Dendritic cell treated with granulocyte-macrophage colony-stimulating factor and Interleukin-4, amounts not matched to agents 40 ng/mL and 50 ng/mL, for 4 days (primary cell): ENCODE results near the gene ARHGAP23.

Experiments
- H3K27ac Mint-ChIP-seq: one replicate; pipeline ENCODE4 v1.8.0; 2022; ENCODE audit warnings: mild to moderate bottlenecking, mixed read lengths
- H3K27me3 Mint-ChIP-seq: one replicate; pipeline ENCODE4 v1.8.0; 2022; ENCODE audit warnings: mild to moderate bottlenecking, mixed read lengths
- H3K36me3 Mint-ChIP-seq: one replicate; pipeline ENCODE4 v1.8.0; 2022; ENCODE audit warnings: low read depth, mixed read lengths
- H3K4me1 Mint-ChIP-seq: one replicate; pipeline ENCODE4 v1.8.0; 2022; ENCODE audit warnings: low read depth, mixed read lengths
- H3K4me3 Mint-ChIP-seq: one replicate; pipeline ENCODE4 v1.8.0; 2022; ENCODE audit warnings: mild to moderate bottlenecking, moderate library complexity, mixed read lengths
- H3K9me3 Mint-ChIP-seq: one replicate; pipeline ENCODE4 v1.8.0; 2022; ENCODE audit warnings: mixed read lengths
- intact Hi-C: fragments of 100-400 bp; cut with micrococcal nuclease; formaldehyde crosslinking; loops from one replicate; pipeline ENCODE4 v1.15.0; 2022

Gene ARHGAP23

DNA sequence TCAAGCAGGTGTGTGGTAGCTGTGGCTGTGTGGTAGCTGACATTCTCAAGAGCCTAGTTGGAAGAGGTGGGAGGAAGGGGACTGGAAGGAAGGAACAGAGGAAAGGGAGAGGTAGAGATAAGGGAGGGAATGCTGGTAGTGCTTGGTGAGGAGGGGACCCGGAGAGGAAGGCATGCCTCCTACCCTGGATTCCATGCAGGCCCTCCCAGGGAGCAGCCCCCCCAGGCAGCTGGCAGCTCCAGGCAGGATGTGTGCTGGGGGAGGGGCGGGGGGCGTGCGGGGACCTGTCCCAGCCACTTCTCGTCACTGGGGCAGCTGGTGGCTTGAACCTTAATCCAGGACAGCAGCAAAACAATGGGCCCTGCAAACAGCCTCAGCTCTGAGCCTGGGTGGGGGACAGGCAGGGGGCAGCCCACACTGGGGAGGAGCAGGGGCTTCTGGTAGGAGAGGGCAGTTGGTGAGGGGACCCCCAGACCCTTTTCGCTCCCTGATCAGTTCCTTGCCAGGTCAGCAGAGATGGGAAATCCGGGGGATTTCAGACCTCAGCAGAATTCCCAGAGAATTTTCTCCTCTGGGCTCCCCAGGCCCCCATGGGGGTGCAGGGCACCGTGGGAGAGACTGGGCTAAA, 27.1 kb downstream of the ARHGAP23 start:
- Mint-ChIP-seq H3K9me3 (no peaks in the 10 kb centered on the region), H3K4me1 (peaks cover 19% of the 10 kb centered on the region), H3K27ac (no peak overlapping the region), H3K36me3 (no peaks in the 10 kb centered on the region), H3K4me3 (no peak overlapping the region), H3K27me3 (peaks cover 46% of the 10 kb centered on the region)
- intact Hi-C loops: no loop called here

DNA sequence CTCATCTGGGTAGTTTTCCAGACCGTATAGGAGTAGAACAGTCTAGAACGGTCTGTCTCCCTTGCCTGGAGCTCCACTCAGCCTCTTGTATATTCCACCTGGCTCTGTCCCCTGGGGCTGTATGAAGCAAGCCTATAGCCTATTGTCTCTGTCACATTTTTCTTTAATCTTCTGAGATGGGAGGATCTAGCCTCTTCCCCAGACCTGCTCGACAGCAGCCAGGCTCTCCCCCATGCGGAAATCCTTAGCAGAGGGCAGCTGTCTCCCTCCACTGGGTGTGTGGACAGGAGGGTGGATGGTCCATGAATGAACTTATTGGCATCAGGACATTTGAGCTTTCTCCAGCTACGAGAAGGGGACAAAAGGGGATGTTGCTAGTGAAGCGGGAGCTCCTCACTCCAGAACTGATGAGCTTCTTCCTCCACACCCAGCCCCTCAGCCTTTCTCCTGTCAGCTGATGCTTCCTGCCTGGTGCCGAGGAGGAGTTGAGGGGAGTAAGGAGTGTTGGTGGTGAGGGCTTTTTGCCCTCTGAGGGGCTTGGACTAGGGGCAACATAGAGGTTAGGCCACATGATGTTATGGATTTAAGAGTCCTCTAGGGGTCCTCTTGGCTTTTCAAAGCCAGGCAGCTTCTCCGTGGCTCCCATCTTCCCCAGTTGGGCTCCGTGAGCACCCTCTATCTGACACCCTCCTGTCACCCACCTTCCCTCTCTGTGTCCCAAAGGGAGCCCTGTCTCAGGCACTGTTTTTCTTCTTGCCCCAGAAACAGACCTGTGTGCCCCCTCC, 28.0 kb downstream of the ARHGAP23 start:
- Mint-ChIP-seq H3K27ac (no peak overlapping the region), H3K4me1 (peaks cover 19% of the 10 kb centered on the region), H3K4me3 (no peak overlapping the region), H3K27me3 (peaks cover 38% of the 10 kb centered on the region), H3K9me3 (no peaks in the 10 kb centered on the region), H3K36me3 (no peaks in the 10 kb centered on the region)
- intact Hi-C loops: no loop called here

DNA sequence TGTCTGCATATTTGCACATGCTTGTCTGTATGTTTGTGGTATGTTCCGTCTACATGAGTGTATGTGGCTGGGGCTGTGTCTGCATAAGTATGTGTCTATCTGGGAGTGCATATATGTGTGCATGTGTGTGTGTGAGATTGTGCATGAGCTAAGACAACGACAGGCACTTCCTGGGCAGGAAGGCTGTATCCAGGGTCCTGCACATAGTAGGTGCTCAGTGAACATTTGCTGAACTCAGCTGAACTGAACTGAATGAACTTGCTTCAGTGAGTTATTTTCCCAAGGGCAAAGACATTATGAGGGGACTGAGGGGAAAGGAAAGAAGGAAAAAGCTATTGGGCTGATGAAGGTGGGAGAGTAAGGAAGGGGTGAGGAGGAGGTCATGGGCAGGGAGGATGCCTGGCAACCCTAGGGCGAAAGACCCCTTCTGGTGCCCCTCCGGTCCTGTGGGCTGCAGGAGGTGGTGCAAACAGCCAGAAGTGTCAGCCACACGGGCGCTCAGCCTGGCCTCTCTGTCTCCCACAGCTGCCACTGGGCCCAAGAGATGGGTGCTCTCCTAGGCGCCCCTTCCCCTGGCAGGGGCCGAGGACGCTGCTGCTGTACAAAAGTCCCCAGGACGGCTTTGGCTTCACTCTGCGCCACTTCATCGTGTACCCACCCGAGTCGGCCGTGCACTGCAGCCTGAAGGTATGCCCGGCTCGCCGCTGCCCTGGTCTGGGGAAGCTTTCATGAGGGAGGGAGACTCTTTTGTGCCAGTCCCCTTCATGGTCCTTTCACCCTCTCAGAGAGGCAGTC, 29.5 kb downstream of the ARHGAP23 start:
- Mint-ChIP-seq H3K9me3 (no peaks in the 10 kb centered on the region), H3K36me3 (no peaks in the 10 kb centered on the region), H3K27me3 (peaks cover 23% of the 10 kb centered on the region), H3K27ac (no peak overlapping the region), H3K4me3 (no peak overlapping the region), H3K4me1 (peaks cover 8% of the 10 kb centered on the region)
- intact Hi-C loops: no loop called here

DNA sequence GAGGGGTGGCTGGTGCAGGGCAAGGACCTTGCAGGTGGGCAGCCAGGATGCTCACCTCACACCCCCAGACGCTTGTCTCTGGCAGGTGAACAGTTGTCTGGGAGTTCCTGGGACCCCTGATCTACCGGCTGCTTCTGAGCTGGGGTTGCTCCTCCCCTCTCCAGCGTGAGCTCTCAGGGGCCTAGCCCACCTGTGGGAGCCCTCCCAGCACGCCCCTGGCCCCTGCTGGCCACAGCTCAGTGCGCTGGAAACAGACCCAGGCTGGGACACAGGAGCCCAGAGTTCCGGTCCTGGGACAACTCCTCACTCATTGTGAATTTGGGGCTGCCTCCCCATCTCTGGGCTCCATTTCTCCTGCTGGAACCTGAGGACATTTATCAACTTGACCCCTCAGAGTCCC, 30.3 kb downstream of the ARHGAP23 start:
- H3K4me1 Mint-ChIP-seq: peaks cover under 1% of the 10 kb centered on the region
- no peaks in the 10 kb centered on the region for H3K9me3 Mint-ChIP-seq
- peaks cover 16% of the 10 kb centered on the region for H3K27me3 Mint-ChIP-seq
- no peaks in the 10 kb centered on the region for H3K36me3 Mint-ChIP-seq
- H3K4me3 Mint-ChIP-seq: no peak overlapping the region
- intact Hi-C loops: no loop called here
- no peak overlapping the region for H3K27ac Mint-ChIP-seq

DNA sequence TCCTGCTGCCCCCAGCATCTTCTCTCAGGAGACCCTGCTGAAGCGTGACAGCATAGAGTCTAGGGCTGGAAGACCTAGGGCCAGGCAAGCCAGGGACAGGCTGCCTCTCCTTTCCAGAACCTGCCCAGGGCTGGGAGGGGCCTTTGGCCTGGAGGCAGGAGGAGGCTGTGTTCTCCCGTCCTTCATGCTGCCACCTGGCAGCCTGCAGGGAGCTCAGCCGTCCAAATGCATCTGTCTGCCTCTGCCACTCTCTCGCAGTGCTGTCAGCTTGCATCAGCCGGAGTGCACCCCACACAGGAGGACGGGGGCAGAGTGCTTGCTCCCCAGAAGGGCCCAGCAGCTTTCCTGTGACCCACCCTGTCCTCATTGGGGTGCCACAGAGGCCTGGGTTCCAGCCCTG, 31.3 kb downstream of the ARHGAP23 start:
- H3K9me3 Mint-ChIP-seq: no peaks in the 10 kb centered on the region
- H3K27ac Mint-ChIP-seq: no peak overlapping the region
- intact Hi-C loops: no loop called here
- peaks cover 10% of the 10 kb centered on the region for H3K27me3 Mint-ChIP-seq
- no peaks in the 10 kb centered on the region for H3K4me1 Mint-ChIP-seq
- no peaks in the 10 kb centered on the region for H3K36me3 Mint-ChIP-seq
- no peak overlapping the region for H3K4me3 Mint-ChIP-seq

DNA sequence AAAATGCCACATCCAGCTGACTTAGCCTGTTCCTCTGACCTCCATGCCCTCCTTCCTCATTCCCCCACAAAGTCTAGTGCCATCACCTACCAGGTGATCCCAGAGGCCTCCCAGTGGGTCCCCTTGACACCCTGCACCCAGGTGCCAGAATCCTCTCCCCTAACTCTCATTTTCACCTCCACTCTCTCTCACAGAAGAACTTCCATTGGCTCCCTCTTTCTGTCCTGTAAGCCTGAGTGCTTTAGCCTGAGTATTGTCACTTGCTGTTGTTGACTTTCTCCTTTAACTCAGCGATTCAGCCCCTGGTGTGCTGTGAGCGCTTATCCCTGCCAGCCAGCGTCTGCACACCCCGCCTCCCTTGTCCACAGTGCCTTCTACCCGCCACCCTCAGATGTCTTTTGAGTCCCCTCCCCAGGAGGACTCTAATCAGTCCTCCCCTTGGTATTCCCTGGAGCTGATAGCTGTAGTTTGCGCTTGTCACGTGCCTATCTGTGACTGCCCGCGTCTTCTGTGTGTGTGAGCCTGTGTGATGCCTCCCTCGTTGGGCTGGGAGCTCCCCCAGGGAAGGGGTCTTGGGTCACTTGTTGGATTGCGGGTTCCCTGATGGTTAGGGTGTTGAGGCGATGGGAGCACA, 31.9 kb downstream of the ARHGAP23 start:
- Mint-ChIP-seq H3K9me3 (no peaks in the 10 kb centered on the region), H3K27ac (no peak overlapping the region), H3K4me1 (no peaks in the 10 kb centered on the region), H3K27me3 (peaks cover 4% of the 10 kb centered on the region), H3K4me3 (no peak overlapping the region), H3K36me3 (no peaks in the 10 kb centered on the region)
- intact Hi-C loops: no loop called here

DNA sequence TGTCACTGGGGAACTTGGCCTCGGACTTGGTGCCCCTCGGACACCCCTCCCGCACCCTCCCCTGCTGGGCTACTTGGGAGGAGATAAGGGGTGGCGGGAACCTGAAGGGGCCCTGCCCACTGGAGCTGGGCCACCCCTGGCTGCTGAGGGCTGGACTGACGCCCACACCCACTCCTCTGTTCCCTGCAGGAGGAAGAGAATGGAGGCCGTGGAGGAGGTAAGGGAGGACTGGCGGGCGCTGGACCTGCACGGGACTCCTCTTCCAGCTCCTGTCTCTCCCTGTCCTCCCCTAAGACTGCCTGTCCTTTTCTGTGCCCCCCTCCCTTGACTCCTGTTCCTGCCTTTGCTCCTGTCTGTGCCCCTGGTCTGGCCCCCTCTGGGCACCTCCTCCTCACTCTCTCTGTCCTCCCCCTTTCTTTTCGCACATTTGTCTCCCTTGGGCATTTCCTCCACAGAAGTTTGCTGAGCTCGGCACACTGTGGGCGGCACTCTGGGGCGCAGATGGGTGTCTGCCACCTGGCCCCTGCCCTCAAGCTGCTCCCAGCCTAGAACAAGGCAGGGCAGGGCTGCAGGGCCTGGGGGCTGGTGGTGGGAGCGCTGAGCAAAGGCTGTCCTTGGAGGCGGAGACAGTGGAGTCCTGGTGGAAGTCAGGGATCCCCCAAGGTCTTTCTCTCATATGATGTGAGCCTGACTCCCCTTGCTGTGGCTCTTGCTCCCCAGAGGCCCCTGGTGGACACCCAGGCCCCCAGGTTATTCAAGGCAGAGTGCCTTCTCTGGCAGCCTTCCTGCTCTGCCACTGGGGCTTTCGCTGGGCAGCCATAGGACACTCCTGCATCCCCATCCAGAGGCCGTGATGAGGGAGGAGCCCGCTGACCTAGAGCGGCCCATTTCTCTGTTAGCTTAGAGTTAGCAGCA, 32.7 kb downstream of the ARHGAP23 start:
- Mint-ChIP-seq H3K36me3 (no peaks in the 10 kb centered on the region), H3K4me3 (no peak overlapping the region), H3K4me1 (no peaks in the 10 kb centered on the region), H3K9me3 (no peaks in the 10 kb centered on the region), H3K27ac (no peak overlapping the region), H3K27me3 (peaks cover 2% of the 10 kb centered on the region)
- intact Hi-C loops: no loop called here

DNA sequence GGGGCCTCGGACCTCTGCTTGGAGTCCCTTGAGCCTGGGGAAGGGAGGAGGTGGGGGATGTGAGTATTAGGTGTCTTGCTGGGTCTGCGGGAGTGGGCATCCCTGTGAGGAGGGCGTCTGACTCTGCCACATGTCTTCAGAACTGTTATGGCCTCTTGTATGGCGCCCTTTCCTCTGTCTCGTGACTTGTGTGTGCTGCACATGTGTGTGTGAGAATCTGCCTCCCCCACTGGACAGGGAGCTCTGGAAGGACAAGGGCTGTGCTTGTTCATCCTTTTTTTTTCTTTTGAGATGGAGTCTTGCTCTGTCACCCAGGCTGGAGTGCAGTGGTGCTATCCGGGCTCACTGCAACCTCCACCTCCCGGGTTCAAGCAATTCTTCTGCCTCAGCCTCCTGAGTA, 33.4 kb downstream of the ARHGAP23 start:
- no peak overlapping the region for H3K4me3 Mint-ChIP-seq
- H3K4me1 Mint-ChIP-seq: no peaks in the 10 kb centered on the region
- no peaks in the 10 kb centered on the region for H3K27me3 Mint-ChIP-seq
- intact Hi-C loops: no loop called here
- no peaks in the 10 kb centered on the region for H3K36me3 Mint-ChIP-seq
- no peaks in the 10 kb centered on the region for H3K9me3 Mint-ChIP-seq
- H3K27ac Mint-ChIP-seq: no peak overlapping the region

DNA sequence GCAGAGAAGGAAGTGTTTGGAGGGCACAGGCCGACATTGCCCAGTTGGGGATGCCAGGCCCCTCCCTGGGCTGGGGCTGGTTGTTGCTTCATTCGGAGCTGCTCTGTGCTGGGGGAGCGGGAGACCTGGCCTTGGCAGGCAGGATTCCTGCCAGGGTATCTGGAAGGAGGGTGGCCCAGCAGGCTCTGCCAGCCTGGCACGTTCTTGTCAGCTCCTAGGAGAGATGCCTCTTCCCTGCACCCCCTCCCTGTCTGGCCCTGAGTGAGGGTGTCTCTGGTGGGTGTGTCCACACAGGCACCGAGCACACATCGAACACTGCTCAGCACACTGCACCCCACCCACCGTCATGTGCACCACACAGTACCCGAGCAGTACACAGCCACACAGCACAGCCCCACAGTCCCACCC, 35.2 kb downstream of the ARHGAP23 start:
- Mint-ChIP-seq H3K4me1 (no peaks in the 10 kb centered on the region), H3K27me3 (no peaks in the 10 kb centered on the region), H3K9me3 (no peaks in the 10 kb centered on the region), H3K36me3 (no peaks in the 10 kb centered on the region), H3K27ac (no peak overlapping the region), H3K4me3 (no peak overlapping the region)
- intact Hi-C loops: no loop called here

DNA sequence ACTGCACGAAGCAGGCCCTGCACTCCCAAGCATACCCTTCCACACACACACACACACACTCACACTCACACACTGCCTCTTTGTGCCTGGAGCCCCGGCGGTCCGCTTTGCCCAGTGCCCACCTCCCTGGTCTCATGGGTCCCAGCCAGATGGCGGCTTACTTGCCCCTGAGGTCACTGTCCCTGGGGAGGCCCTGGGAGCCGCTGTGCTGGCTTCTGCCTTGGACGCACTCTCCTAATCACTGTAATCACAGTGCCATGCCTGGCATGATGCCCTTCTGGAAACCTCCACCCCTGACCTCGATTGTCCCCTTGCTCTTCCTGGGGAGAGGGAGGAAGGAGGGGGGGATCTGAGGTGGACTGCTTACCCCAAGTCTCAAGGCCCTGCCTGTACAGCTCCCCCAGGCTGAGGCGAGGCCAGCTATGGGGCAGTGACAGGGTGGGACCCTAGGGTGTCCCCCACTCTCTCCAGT, 36.0 kb downstream of the ARHGAP23 start:
- Mint-ChIP-seq H3K36me3 (no peaks in the 10 kb centered on the region), H3K4me3 (no peak overlapping the region), H3K27me3 (no peaks in the 10 kb centered on the region), H3K27ac (no peak overlapping the region), H3K9me3 (no peaks in the 10 kb centered on the region), H3K4me1 (no peaks in the 10 kb centered on the region)
- intact Hi-C loops: no loop called here

DNA sequence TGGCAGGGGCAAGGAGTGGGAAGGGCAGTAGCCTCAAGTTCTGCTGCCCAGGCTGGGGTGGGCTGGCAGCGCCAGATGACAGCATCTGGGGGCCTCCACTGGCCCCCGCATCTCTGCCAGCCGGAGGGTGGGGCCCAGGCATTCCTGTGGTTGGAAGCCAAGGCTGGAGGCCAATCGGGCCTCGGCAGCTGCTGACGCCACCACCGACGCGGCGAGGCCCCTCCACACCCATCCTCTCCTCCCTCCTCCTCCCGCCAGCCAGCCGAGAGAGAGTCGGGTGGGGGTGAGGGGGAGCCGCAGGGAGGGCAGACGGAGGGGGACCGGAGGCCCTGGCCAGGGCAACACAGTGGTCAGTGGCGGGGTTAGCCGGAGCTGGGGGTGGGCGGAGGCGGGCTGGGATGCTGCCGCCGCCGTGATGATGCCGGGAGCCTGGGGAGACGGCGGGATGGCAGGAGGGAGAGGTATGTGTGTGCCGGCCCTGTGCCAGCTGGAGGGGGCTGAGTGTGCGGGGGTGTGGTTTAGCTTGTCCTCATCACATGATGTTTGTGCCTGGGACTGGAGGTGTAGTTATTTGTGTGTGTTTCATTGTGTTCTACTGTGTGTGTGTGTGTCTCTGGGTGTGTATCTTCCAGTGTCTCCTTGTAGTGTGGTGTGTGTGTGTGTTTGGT, 36.6 kb downstream of the ARHGAP23 start:
- H3K4me3 Mint-ChIP-seq: no peak overlapping the region
- no peaks in the 10 kb centered on the region for H3K27me3 Mint-ChIP-seq
- intact Hi-C loops: no loop called here
- H3K9me3 Mint-ChIP-seq: no peaks in the 10 kb centered on the region
- H3K4me1 Mint-ChIP-seq: peaks cover under 1% of the 10 kb centered on the region
- H3K27ac Mint-ChIP-seq: no peak overlapping the region
- H3K36me3 Mint-ChIP-seq: no peaks in the 10 kb centered on the region

DNA sequence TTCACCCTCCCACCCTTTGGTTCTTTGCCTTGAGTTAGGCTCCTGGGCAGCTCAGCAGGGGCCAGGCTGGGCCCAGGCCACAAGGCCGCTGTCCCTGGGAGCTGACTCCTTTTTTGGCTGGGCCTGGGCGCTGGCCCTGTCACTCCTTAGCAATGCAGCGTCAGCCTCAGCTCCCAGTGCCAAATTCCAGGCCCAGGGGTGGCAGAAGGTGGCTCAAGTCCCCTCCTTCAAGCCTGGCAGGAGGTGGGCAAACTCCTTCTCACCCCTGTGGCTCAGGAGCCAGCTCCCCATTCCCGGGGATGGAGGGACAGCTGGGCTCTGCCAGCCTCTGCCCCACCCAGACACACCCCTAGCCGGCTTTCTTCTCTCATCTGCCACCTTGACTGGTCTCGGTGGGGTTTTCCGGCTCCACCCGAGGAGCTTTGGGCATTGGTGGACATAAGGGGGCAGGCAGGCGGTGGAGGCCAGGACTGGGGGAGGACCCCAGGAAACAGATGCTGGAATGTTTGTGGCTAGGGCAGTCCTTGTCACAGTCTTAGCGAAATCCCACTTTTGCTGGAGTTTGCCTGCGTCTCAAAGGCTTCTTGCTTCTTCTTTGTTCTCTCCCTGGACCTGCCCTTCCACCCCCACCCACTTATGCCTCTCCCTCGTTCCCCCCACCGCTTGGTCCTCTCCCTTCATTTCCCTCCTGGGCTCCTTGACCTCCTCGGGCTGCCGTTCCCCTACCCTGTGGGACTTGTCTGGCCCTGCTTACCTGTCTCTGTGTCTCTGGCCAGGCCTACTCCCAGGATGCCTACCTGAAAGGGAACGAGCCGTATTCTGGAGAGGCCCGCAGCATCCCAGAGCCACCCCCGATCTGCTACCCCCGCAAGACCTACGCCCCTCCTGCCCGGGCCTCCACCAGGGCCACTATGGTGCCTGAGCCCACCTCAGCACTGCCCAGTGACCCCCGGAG, 37.4 kb downstream of the ARHGAP23 start:
- H3K27me3 Mint-ChIP-seq: no peaks in the 10 kb centered on the region
- intact Hi-C loops: no loop called here
- no peak overlapping the region for H3K4me3 Mint-ChIP-seq
- peaks cover 5% of the 10 kb centered on the region for H3K4me1 Mint-ChIP-seq
- H3K9me3 Mint-ChIP-seq: no peaks in the 10 kb centered on the region
- no peak overlapping the region for H3K27ac Mint-ChIP-seq
- no peaks in the 10 kb centered on the region for H3K36me3 Mint-ChIP-seq
